ENCODE measurements around the gene TMC4.

DNA sequence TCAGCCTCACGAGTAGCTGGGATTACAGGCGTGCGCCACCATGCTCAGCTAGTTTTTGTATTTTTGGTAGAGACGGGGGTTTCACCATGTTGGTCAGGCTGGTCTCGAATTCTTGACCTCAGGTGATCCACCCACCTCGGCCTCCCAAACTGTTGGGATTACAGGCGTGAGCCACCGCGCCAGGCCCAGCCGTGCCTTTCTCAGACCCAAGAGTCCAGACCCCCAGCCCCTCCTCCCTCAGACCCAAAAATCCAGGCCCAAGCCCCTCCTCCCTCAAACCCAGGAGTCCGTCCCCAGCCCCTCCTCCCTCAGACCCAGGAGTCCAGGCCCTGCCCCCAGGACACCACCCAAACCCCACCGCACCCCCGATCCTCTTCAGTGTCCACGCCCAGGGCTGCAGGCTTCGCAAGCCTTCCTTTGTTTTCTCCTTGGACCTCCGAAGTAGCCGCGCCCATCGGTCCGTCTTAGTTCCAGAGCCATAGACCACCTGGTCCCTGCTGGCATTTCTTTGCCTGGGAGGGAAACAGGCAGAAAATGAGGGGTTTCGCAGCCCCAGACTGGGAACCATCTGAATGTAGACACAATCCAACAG, 3.7 kb downstream of the TMC4 start:
- TF ChIP-seq, protein P1, sequence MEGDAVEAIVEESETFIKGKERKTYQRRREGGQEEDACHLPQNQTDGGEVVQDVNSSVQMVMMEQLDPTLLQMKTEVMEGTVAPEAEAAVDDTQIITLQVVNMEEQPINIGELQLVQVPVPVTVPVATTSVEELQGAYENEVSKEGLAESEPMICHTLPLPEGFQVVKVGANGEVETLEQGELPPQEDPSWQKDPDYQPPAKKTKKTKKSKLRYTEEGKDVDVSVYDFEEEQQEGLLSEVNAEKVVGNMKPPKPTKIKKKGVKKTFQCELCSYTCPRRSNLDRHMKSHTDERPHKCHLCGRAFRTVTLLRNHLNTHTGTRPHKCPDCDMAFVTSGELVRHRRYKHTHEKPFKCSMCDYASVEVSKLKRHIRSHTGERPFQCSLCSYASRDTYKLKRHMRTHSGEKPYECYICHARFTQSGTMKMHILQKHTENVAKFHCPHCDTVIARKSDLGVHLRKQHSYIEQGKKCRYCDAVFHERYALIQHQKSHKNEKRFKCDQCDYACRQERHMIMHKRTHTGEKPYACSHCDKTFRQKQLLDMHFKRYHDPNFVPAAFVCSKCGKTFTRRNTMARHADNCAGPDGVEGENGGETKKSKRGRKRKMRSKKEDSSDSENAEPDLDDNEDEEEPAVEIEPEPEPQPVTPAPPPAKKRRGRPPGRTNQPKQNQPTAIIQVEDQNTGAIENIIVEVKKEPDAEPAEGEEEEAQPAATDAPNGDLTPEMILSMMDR (IDR thresholded peaks at IDR 0.05; ENCODE audit: low read depth, low read length): no peak
- TF ChIP-seq EZH2phosphoT487 (IDR thresholded peaks at IDR 0.05; ENCODE audit: low read depth): no peak

All from OCI-LY3 (cell line).